NB4 (cell line): ENCODE results near the gene CFAP57.

Experiments
- CTCF ChIP-seq: IDR thresholded peaks from one replicate; pipeline ENCODE4 v1.5.1; 2012; ENCODE audit warnings: low read depth, low read length
- POLR2A ChIP-seq: IDR thresholded peaks from 2 replicates; pipeline ENCODE4 v1.6.1; 2011; ENCODE audit warnings: mild to moderate bottlenecking; ENCODE audit not compliant: insufficient read length; ENCODE audit errors: extremely low read depth
- TF ChIP-seq, protein P1 (sequence below): IDR thresholded peaks from 2 replicates; pipeline ENCODE4 v1.6.1; 2011; ENCODE audit warnings: low read depth, low read length

DNA sequence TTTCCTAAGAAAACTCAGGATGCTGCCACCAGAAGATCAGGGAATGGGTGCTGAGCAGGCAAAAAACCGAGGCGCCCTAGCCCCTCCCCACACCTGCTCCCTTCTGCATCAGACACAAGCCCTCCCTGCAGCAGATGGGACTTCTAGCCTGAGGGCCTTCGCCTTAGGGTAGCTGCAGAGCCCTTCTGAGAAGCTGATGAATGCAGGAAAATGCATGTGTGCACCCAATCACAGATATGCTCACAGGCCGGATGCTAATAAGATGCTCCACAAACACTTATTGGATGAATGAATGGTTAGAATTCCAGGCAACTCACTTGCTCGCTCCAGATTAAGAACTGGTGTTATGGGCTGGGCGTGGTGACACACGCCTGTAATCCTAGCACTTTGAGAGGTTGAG, 120.1 kb downstream of the CFAP57 start:
- no peak for TF ChIP-seq CTCF
- no peak for TF ChIP-seq POLR2A
- TF ChIP-seq, protein P1, sequence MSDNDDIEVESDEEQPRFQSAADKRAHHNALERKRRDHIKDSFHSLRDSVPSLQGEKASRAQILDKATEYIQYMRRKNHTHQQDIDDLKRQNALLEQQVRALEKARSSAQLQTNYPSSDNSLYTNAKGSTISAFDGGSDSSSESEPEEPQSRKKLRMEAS: no peak
